Urothelium cell line (cell line): Measurements from ENCODE around the gene AP4E1.
"Not testable (repeated sequence)": the region's sequence is repeated elsewhere in the genome, so short reads cannot be mapped to it uniquely, and the experiment has no call there.

Experiments used
- DNase-seq: peaks from one replicate; pipeline ENCODE4 v3.0.0; 2011; ENCODE audit warnings: low spot score, mixed read lengths
- FAIRE-seq: peaks from 2 replicates; lab custom pipeline; 2011; peaks lifted over from hg19 to GRCh38; lab: Jason Lieb, UNC

The AP4E1 gene

GRCh38 chr15:50943638-50944037 is 35.2 kb downstream of the AP4E1 start:
- no peak for DNase-seq
- no peak for FAIRE-seq

GRCh38 chr15:50944672-50945071 is 36.2 kb downstream of the AP4E1 start:
- DNase-seq = no peak
- no peak for FAIRE-seq

GRCh38 chr15:50945725-50946124 is 37.2 kb downstream of the AP4E1 start:
- no peak for DNase-seq

GRCh38 chr15:50950745-50951144 is 42.3 kb downstream of the AP4E1 start:
- FAIRE-seq, DNase-seq: not testable (repeated sequence)

More at GRCh38 chr15:50945725-50946124, 37.2 kb downstream of the AP4E1 start:
- FAIRE-seq = no peak

GRCh38 chr15:50953302-50953701 is 44.8 kb downstream of the AP4E1 start:
- FAIRE-seq = no peak
- no peak for DNase-seq

- not testable (repeated sequence) for DNase-seq, FAIRE-seq
Measured at GRCh38 chr15:50954837-50955236, 46.4 kb downstream of the AP4E1 start.

- FAIRE-seq (no peak), DNase-seq (no peak)
Measured at GRCh38 chr15:50959717-50960116, 51.2 kb downstream of the AP4E1 start.

GRCh38 chr15:50964075-50964474 is 55.6 kb downstream of the AP4E1 start:
- FAIRE-seq = no peak

GRCh38 chr15:50968353-50968752 is 59.9 kb downstream of the AP4E1 start:
- FAIRE-seq (no peak), DNase-seq (no peak)

More at GRCh38 chr15:50964075-50964474, 55.6 kb downstream of the AP4E1 start:
- no peak for DNase-seq

GRCh38 chr15:50970524-50970923 is 62.0 kb downstream of the AP4E1 start:
- FAIRE-seq (no peak), DNase-seq (no peak)

GRCh38 chr15:50971115-50971514 is 62.6 kb downstream of the AP4E1 start:
- FAIRE-seq = no peak

GRCh38 chr15:50971542-50971941 is 63.1 kb downstream of the AP4E1 start:
- FAIRE-seq (no peak), DNase-seq (no peak)

More at GRCh38 chr15:50971115-50971514, 62.6 kb downstream of the AP4E1 start:
- DNase-seq = no peak

GRCh38 chr15:50973605-50974004 is 65.1 kb downstream of the AP4E1 start:
- no peak for FAIRE-seq
- no peak for DNase-seq

- no peak for DNase-seq
- FAIRE-seq = no peak
Measured at GRCh38 chr15:50977162-50977561, 68.7 kb downstream of the AP4E1 start.

GRCh38 chr15:50978580-50978979 is 70.1 kb downstream of the AP4E1 start:
- FAIRE-seq (no peak), DNase-seq (no peak)

- FAIRE-seq (no peak), DNase-seq (no peak)
Measured at GRCh38 chr15:50979041-50979440, 70.6 kb downstream of the AP4E1 start.

- DNase-seq (no peak), FAIRE-seq (no peak)
Measured at GRCh38 chr15:50993598-50993997, 85.1 kb downstream of the AP4E1 start.

GRCh38 chr15:50996641-50997040 is 88.2 kb downstream of the AP4E1 start:
- DNase-seq = no peak
- FAIRE-seq = no peak

GRCh38 chr15:50997371-50998051 is 89.0 kb downstream of the AP4E1 start:
- no peak for DNase-seq

GRCh38 chr15:51004103-51004551 is 95.6 kb downstream of the AP4E1 start:
- no peak for FAIRE-seq
- no peak for DNase-seq

More at GRCh38 chr15:50997371-50998051, 89.0 kb downstream of the AP4E1 start:
- no peak for FAIRE-seq

GRCh38 chr15:51006336-51006985 is 98.0 kb downstream of the AP4E1 start:
- DNase-seq (no peak), FAIRE-seq (no peak)

GRCh38 chr15:51007131-51007666 is 98.7 kb downstream of the AP4E1 start:
- no peak for FAIRE-seq

More at GRCh38 chr15:51007131-51007666, 98.7 kb downstream of the AP4E1 start:
- no peak for DNase-seq
